ENCODE data around the gene ZNF71.

The ZNF71 gene

DNA sequence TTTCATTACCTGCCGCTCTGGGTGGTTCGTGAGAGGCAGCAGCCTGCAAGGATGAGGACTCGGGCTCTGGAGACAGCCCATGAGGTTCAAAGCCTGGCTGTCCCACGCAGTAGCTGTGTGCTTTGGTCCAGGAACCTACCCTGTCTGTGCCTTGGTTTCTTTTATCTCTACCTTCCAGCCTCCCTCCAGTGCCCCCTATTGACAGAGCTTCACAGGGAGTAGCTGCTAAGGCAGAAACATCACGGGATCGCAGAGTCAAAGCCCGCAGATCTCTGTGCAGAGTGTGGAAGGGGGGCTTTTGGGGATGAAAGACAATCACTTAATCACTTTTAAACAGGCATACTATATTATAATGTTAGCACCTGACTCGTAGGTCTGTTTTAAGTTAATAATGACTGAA lies 16.2 kb downstream of the ZNF71 start:
- TF ChIP-seq GABPA (IDR thresholded peaks at IDR 0.05; ENCODE audit: low read depth) = no peak
- TF ChIP-seq, protein P1, sequence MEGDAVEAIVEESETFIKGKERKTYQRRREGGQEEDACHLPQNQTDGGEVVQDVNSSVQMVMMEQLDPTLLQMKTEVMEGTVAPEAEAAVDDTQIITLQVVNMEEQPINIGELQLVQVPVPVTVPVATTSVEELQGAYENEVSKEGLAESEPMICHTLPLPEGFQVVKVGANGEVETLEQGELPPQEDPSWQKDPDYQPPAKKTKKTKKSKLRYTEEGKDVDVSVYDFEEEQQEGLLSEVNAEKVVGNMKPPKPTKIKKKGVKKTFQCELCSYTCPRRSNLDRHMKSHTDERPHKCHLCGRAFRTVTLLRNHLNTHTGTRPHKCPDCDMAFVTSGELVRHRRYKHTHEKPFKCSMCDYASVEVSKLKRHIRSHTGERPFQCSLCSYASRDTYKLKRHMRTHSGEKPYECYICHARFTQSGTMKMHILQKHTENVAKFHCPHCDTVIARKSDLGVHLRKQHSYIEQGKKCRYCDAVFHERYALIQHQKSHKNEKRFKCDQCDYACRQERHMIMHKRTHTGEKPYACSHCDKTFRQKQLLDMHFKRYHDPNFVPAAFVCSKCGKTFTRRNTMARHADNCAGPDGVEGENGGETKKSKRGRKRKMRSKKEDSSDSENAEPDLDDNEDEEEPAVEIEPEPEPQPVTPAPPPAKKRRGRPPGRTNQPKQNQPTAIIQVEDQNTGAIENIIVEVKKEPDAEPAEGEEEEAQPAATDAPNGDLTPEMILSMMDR (IDR thresholded peaks at IDR 0.05; ENCODE audit: insufficient read depth, low read length) = no peak
- no peak for TF ChIP-seq SPI1 (IDR thresholded peaks at IDR 0.05; ENCODE audit: borderline replicate concordance, low read depth)
- no peak for TF ChIP-seq POLR2AphosphoS5 (IDR thresholded peaks at IDR 0.05; ENCODE audit: low read depth)
- TF ChIP-seq, protein P2, sequence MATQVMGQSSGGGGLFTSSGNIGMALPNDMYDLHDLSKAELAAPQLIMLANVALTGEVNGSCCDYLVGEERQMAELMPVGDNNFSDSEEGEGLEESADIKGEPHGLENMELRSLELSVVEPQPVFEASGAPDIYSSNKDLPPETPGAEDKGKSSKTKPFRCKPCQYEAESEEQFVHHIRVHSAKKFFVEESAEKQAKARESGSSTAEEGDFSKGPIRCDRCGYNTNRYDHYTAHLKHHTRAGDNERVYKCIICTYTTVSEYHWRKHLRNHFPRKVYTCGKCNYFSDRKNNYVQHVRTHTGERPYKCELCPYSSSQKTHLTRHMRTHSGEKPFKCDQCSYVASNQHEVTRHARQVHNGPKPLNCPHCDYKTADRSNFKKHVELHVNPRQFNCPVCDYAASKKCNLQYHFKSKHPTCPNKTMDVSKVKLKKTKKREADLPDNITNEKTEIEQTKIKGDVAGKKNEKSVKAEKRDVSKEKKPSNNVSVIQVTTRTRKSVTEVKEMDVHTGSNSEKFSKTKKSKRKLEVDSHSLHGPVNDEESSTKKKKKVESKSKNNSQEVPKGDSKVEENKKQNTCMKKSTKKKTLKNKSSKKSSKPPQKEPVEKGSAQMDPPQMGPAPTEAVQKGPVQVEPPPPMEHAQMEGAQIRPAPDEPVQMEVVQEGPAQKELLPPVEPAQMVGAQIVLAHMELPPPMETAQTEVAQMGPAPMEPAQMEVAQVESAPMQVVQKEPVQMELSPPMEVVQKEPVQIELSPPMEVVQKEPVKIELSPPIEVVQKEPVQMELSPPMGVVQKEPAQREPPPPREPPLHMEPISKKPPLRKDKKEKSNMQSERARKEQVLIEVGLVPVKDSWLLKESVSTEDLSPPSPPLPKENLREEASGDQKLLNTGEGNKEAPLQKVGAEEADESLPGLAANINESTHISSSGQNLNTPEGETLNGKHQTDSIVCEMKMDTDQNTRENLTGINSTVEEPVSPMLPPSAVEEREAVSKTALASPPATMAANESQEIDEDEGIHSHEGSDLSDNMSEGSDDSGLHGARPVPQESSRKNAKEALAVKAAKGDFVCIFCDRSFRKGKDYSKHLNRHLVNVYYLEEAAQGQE (IDR thresholded peaks at IDR 0.05; ENCODE audit: insufficient replicate concordance, low read depth) = no peak
- Histone ChIP-seq H3K4me3 (replicated peaks; ENCODE audit: insufficient read depth, low read length) (no peak overlapping the region), H3K27ac (replicated peaks) (no peak overlapping the region), H3K27me3 (ENCODE audit: insufficient read depth, poor library complexity, severe bottlenecking) (no peaks in the 10 kb centered on the region)
- no peak for DNase-seq (ENCODE audit: low read depth in 1 of 2, low spot score in 1 of 2)

DNA sequence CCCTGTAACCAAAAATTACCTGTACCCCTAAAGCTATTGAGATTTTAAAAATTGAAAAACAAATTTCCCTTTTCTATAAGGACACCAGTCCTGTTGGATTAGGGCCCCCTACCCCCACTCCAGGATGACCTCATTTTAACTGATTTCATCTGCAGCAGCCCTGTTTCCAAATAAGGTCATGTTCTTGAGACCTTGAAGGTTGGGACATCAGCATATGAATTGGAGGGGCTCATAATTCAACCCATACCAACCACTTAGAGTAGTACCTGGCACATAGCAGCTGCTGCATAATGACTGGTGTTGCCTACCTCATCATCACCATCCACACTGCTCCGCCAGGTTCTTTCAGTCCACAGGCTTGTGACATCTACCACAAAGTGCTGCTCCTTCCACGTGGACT lies 17.6 kb downstream of the ZNF71 start:
- Histone ChIP-seq H3K27ac (replicated peaks) (no peak overlapping the region), H3K27me3 (ENCODE audit: insufficient read depth, poor library complexity, severe bottlenecking) (no peaks in the 10 kb centered on the region)
- TF ChIP-seq POLR2AphosphoS5 (IDR thresholded peaks at IDR 0.05; ENCODE audit: low read depth) (no peak), GABPA (IDR thresholded peaks at IDR 0.05; ENCODE audit: low read depth) (no peak)
- TF ChIP-seq, protein P1 (IDR thresholded peaks at IDR 0.05; ENCODE audit: insufficient read depth, low read length) = no peak

DNA sequence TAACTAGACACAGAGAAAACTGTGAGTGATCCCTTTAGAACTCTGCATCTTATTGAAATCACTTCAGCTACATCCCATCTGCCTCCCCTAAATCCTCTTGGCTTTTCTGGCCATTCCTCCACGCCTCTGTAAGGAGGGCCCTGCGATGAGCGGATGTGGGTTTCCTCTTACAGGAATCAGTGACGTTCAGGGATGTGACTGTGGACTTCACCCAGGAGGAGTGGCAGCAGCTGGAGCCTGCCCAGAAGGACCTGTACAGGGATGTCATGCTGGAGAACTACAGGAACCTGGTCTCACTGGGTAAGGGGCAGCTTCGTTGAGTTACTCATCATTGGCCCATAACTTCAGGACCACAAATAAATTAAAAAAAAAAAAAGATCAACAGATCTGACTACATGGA lies 18.5 kb downstream of the ZNF71 start:
- TF ChIP-seq, protein P2 (IDR thresholded peaks at IDR 0.05; ENCODE audit: insufficient replicate concordance, low read depth) = no peak
- TF ChIP-seq SPI1 (IDR thresholded peaks at IDR 0.05; ENCODE audit: borderline replicate concordance, low read depth) (no peak), GABPA (IDR thresholded peaks at IDR 0.05; ENCODE audit: low read depth) (no peak), POLR2AphosphoS5 (IDR thresholded peaks at IDR 0.05; ENCODE audit: low read depth) (no peak)
- TF ChIP-seq, protein P1 (IDR thresholded peaks at IDR 0.05; ENCODE audit: insufficient read depth, low read length) = no peak
- Histone ChIP-seq H3K27me3 (ENCODE audit: insufficient read depth, poor library complexity, severe bottlenecking) (no peaks in the 10 kb centered on the region), H3K4me3 (replicated peaks; ENCODE audit: insufficient read depth, low read length) (no peak overlapping the region), H3K27ac (replicated peaks) (no peak overlapping the region)
- DNase-seq (ENCODE audit: low read depth in 1 of 2, low spot score in 1 of 2) = no peak

More for the DNA sequence above, 17.6 kb downstream of the ZNF71 start:
- no peak overlapping the region for H3K4me3 ChIP-seq (replicated peaks; ENCODE audit: insufficient read depth, low read length)
- no peak for DNase-seq (ENCODE audit: low read depth in 1 of 2, low spot score in 1 of 2)

DNA sequence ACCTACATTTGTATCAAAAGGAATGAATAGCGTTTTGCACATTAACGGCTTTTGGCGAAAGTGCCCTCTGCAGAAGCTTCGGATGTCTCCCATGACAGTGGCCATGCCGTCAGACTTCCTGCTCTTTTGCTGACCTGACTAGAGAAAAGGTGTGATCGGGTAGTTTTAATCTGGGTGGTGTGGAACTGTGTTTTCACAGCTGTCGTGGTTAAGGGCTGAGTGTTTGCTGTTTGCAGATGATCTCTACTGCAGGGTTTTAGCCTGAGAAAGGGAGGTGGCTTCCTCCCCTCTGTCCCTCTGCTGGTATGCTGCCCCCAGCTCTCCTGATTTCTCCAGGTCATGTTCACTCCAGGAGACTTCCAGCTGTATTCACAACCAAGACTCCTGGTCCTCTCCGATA lies 22.4 kb downstream of the ZNF71 start:
- H3K27ac ChIP-seq (replicated peaks) = no peak overlapping the region
- no peaks in the 10 kb centered on the region for H3K27me3 ChIP-seq (ENCODE audit: insufficient read depth, poor library complexity, severe bottlenecking)
- H3K4me3 ChIP-seq (replicated peaks; ENCODE audit: insufficient read depth, low read length) = no peak overlapping the region
- no peak for TF ChIP-seq POLR2AphosphoS5 (IDR thresholded peaks at IDR 0.05; ENCODE audit: low read depth)
- TF ChIP-seq, protein P2 (IDR thresholded peaks at IDR 0.05; ENCODE audit: insufficient replicate concordance, low read depth) = no peak
- no peak for TF ChIP-seq SPI1 (IDR thresholded peaks at IDR 0.05; ENCODE audit: borderline replicate concordance, low read depth)
- TF ChIP-seq, protein P1 (IDR thresholded peaks at IDR 0.05; ENCODE audit: insufficient read depth, low read length) = no peak
- TF ChIP-seq GABPA (IDR thresholded peaks at IDR 0.05; ENCODE audit: low read depth) = no peak
- no peak for DNase-seq (ENCODE audit: low read depth in 1 of 2, low spot score in 1 of 2)
